Stomach (tissue), 9 donors: ENCODE data around the gene SHISA4. TPM values are rescaled to one million over a fixed set of nuclear protein-coding genes. Genes with fewer than 3 reads are reported as not detected.
A peak's percentile ranks its signal among the peaks of the same experiment; 100 is the strongest.

Experiments
- DNase-seq, 2 donors: peaks; one replicate each; pipeline versions ENCODE4 v3.0.0 to v3.0.0-alpha.2; 2013 to 2019
- H3K27ac ChIP-seq, 5 donors: fragments of 200-600 bp in 4 of 5; sonication (generic) in 4 of 5; one replicate each; pipeline ENCODE4 v1.5.1; 2013 to 2019; ENCODE audit warnings: mild to moderate bottlenecking in 1 of 5, moderate library complexity in 1 of 5
- H3K27me3 ChIP-seq, 3 donors: fragments of 200-600 bp; sonication (generic); one replicate each; pipeline ENCODE4 v1.5.1; 2017 to 2019; ENCODE audit warnings: mixed run types in 1 of 3
- H3K36me3 ChIP-seq, 4 donors: fragments of 200-600 bp; sonication (generic); 1 replicate in 3 of 4; 2 replicates in 1 of 4; pipeline ENCODE4 v1.5.1; 2016 to 2019
- H3K4me1 ChIP-seq, 4 donors: fragments of 200-600 bp; sonication (generic); one replicate each; pipeline ENCODE4 v1.5.1; 2016 to 2019
- H3K4me3 ChIP-seq, 4 donors: fragments of 200-600 bp; sonication (generic) in 3 of 4; one replicate each; pipeline ENCODE4 v1.5.1; 2016 to 2019; ENCODE audit warnings: mild to moderate bottlenecking in 1 of 4
- H3K9me3 ChIP-seq, 4 donors: fragments of 200-600 bp; sonication (generic); one replicate each; pipeline ENCODE4 v1.5.1; 2016 to 2019
- CTCF ChIP-seq, 7 experiments: fragments of 450-650 bp in 4 of 7; fragments of 200-600 bp in 3 of 7; sonication (generic) in 3 of 7; IDR thresholded peaks; one replicate each; pipeline ENCODE4 v1.5.1; 2016 to 2019; ENCODE audit warnings: antibody characterized with exemption in 7 of 7, control low read depth in 2 of 7, mild to moderate bottlenecking in 1 of 7
- EP300 ChIP-seq: sonication (generic); formaldehyde crosslinking; IDR thresholded peaks from one replicate; pipeline ENCODE4 v1.6.1; 2017; ENCODE audit warnings: antibody characterized with exemption
- POLR2A ChIP-seq, 4 donors: fragments of 450-650 bp; IDR thresholded peaks; one replicate each; pipeline ENCODE4 v1.6.1; 2016; ENCODE audit warnings: antibody characterized with exemption in 4 of 4, control low read depth in 2 of 4, mild to moderate bottlenecking in 1 of 4, moderate library complexity in 1 of 4
- POLR2AphosphoS5 ChIP-seq, 3 donors: sonication (generic); formaldehyde crosslinking; IDR thresholded peaks; one replicate each; pipeline ENCODE4 v1.6.1; 2016; ENCODE audit warnings: antibody characterized with exemption in 3 of 3
- WGBS, 5 donors: extraction: QIAGEN DNeasy Blood & Tissue Kit in 3 of 5; methylation state at CpG; one replicate each; pipeline versions ENCODE4 v1.1.5 to v1.1.7; 2013 to 2018; 5-methylcytosine and 5-hydroxymethylcytosine counted together
- intact Hi-C: fragments of 100-400 bp; cut with DNase I; formaldehyde crosslinking; loops from one replicate; pipeline ENCODE4 v1.15.1; 2023; ENCODE audit warnings: low total_unique reads
- polyA plus RNA-seq, 3 donors: library from polyadenylated mRNA; stranded (reverse); fragments of 200-250 nt; gene quantifications; one replicate each; pipeline ENCODE4 v1.2.3, GENCODE V29; 2013
- total RNA-seq, 5 donors: library from RNA; depleted of rRNA; stranded (reverse); fragments of >200 nt; gene quantifications; one replicate each; pipeline versions ENCODE4 v1.1.0 to v1.2.3, GENCODE V29; 2014 to 2016
- donor health status: healthy with polysubstance abuse.
- donor health status: Bipolar disorder and iron deficiency.
- donor health status: healthy.

The SHISA4 gene
- total and polyA plus RNA-seq, 8 donors, result 0.87 to 33.3 (median 13.3) TPM

GRCh38 chr1:201876148-201876818 lies 12.4 kb upstream of the SHISA4 start:
- peaks cover 37 to 58% (median 53%) of the 10 kb centered on the region in 4 donors for H3K36me3 ChIP-seq
- no peak for TF ChIP-seq POLR2A (IDR thresholded peaks at IDR 0.05)
- TF ChIP-seq CTCF (IDR thresholded peaks at IDR 0.05), result no peak
- no peak for TF ChIP-seq EP300
- no peak for TF ChIP-seq POLR2AphosphoS5 (IDR thresholded peaks at IDR 0.05)
- 58 to 72% (median 66%) methylated on average over 8 of the region's 8 CpGs for WGBS, 5 donors
- peaks cover 0 to 12% (median 10%) of the 10 kb centered on the region in 4 donors for H3K4me1 ChIP-seq
- no peak overlapping the region for H3K27ac ChIP-seq
- no peaks in the 10 kb centered on the region for H3K9me3 ChIP-seq
- intact Hi-C loops, result no loop called here
- H3K27me3 ChIP-seq, result no peaks in the 10 kb centered on the region
- DNase-seq, result no peak
- H3K4me3 ChIP-seq, result no peak overlapping the region

- H3K27me3 ChIP-seq, result no peaks in the 10 kb centered on the region
- peaks cover 21 to 42% (median 37%) of the 10 kb centered on the region in 4 donors for H3K36me3 ChIP-seq
- peaks cover 0 to 15% (median 11%) of the 10 kb centered on the region in 4 donors for H3K4me1 ChIP-seq
- H3K4me3 ChIP-seq, result no peak overlapping the region
- 40 to 53% (median 46%) methylated on average over 6 of the region's 6 CpGs for WGBS, 5 donors
- DNase-seq, result peak in 1 of 2 donors; percentile 73
- peak overlapping the region in 2 of 5 donors; percentile 4 to 22 for H3K27ac ChIP-seq
- TF ChIP-seq POLR2A (IDR thresholded peaks at IDR 0.05) (no peak), EP300 (no peak), CTCF (IDR thresholded peaks at IDR 0.05) (peak in 5 of 7 experiments; percentile 41 to 60 (median 55)), POLR2AphosphoS5 (IDR thresholded peaks at IDR 0.05) (peak in 1 of 3 donors; percentile 20)
- H3K9me3 ChIP-seq, result no peaks in the 10 kb centered on the region
- intact Hi-C loops, result no loop called here
Observed at GRCh38 chr1:201877877-201878401, 10.8 kb upstream of the SHISA4 start.

GRCh38 chr1:201880928-201881571 lies 7.6 kb upstream of the SHISA4 start:
- H3K4me3 ChIP-seq, result no peak overlapping the region
- intact Hi-C loops, result no loop called here
- TF ChIP-seq POLR2AphosphoS5 (IDR thresholded peaks at IDR 0.05) (no peak), CTCF (IDR thresholded peaks at IDR 0.05) (no peak), POLR2A (IDR thresholded peaks at IDR 0.05) (no peak), EP300 (no peak)
- 58 to 62% (median 60%) methylated on average over 6 of the region's 6 CpGs for WGBS, 5 donors
- no peak overlapping the region for H3K27ac ChIP-seq
- no peaks in the 10 kb centered on the region for H3K9me3 ChIP-seq
- no peak for DNase-seq
- H3K4me1 ChIP-seq, result peaks cover 7 to 45% (median 26%) of the 10 kb centered on the region in 4 donors
- no peaks in the 10 kb centered on the region for H3K27me3 ChIP-seq
- H3K36me3 ChIP-seq, result peaks cover 0 to 10% (median 6%) of the 10 kb centered on the region in 4 donors

GRCh38 chr1:201881617-201882016 lies 7.1 kb upstream of the SHISA4 start:
- Histone ChIP-seq H3K27me3 (no peaks in the 10 kb centered on the region), H3K27ac (no peak overlapping the region), H3K36me3 (peaks cover 0 to 5% (median under 1%) of the 10 kb centered on the region in 4 donors), H3K4me3 (no peak overlapping the region), H3K4me1 (peaks cover 7 to 45% (median 24%) of the 10 kb centered on the region in 4 donors), H3K9me3 (no peaks in the 10 kb centered on the region)
- intact Hi-C loops, result no loop called here
- no peak for TF ChIP-seq POLR2A (IDR thresholded peaks at IDR 0.05)
- no peak for TF ChIP-seq EP300
- no peak for TF ChIP-seq CTCF (IDR thresholded peaks at IDR 0.05)
- TF ChIP-seq POLR2AphosphoS5 (IDR thresholded peaks at IDR 0.05), result no peak
- peak in 1 of 2 donors; percentile 1 for DNase-seq
- WGBS, 5 donors, result 70 to 87% (median 79%) methylated on average over 1 of the region's 1 CpG
